HepG2 (cell line): ENCODE results near the gene MISP3. TPM values are rescaled to one million over a fixed set of nuclear protein-coding genes. Genes with fewer than 3 reads are reported as not detected.

Experiments
- ASH2L ChIP-seq: fragments of 300-600, 200-600 bp; sonication (generic); IDR thresholded peaks from 2 replicates; pipeline ENCODE4 v1.7.0; 2017; ENCODE audit warnings: low read depth, mild to moderate bottlenecking, moderate library complexity, mixed read lengths, low read length; ENCODE audit not compliant: insufficient read length
- DR1 ChIP-seq: sonication (generic); formaldehyde crosslinking; IDR thresholded peaks from 2 replicates; pipeline ENCODE4 v1.8.0; 2021; ENCODE audit warnings: mild to moderate bottlenecking, missing genetic modification reagents, inconsistent platforms
- HDAC1 ChIP-seq: sonication (generic); formaldehyde crosslinking; IDR thresholded peaks from 2 replicates; pipeline ENCODE4 v1.5.1; 2020; ENCODE audit warnings: mild to moderate bottlenecking, missing genetic modification reagents
- IRX3 ChIP-seq: sonication (generic); formaldehyde crosslinking; IDR thresholded peaks from 2 replicates; pipeline ENCODE4 v1.8.1; 2023; ENCODE audit warnings: mild to moderate bottlenecking, low read depth, missing genetic modification reagents, borderline replicate concordance
- MAZ ChIP-seq, 2 experiments: sonication (generic) in 1 of 2; formaldehyde crosslinking in 1 of 2; IDR thresholded peaks; 2 replicates each; pipeline versions ENCODE4 v1.5.0 to v1.6.1; 2012 to 2020; ENCODE audit warnings: low read depth in 2 of 2, mild to moderate bottlenecking in 2 of 2, borderline replicate concordance in 1 of 2, improper control_type of control experiment in 1 of 2, low read length in 1 of 2, missing genetic modification reagents in 1 of 2, moderate library complexity in 1 of 2
- ZNF432 ChIP-seq: sonication (generic); formaldehyde crosslinking; IDR thresholded peaks from 2 replicates; pipeline ENCODE4 v1.5.0; 2020; ENCODE audit warnings: missing genetic modification reagents, mild to moderate bottlenecking, borderline replicate concordance
- polyA plus RNA-seq, 8 experiments: library from polyadenylated mRNA; depleted of rRNA in 3 of 8; stranded (reverse) in 7 of 8; unstranded in 1 of 8; fragments of >200 nt; fragmentation: Illumina TruSeq in 4 of 8; extraction: Trizol in 4 of 8; gene quantifications; 2 replicates each; pipeline versions ENCODE4 v1.2.1 to v1.2.3, GENCODE V29; 2011 to 2016; ENCODE audit warnings: low read depth in 4 of 8, missing spikeins in 1 of 8, mixed read lengths in 1 of 8; ENCODE audit not compliant: insufficient read depth in 1 of 8
- total RNA-seq, 5 experiments: library from RNA; depleted of rRNA; stranded (reverse); fragments of >200 nt; fragmentation: Illumina TruSeq; extraction: Trizol; gene quantifications; 2 replicates each; pipeline ENCODE4 v1.2.3, GENCODE V29; 2016; ENCODE audit warnings: low read depth in 1 of 5
- TF ChIP-seq, protein P1 (sequence below): sonication (generic); formaldehyde crosslinking; IDR thresholded peaks from 2 replicates; pipeline ENCODE4 v1.4.0; 2020; ENCODE audit warnings: missing genetic modification reagents, borderline replicate concordance
- TF ChIP-seq, protein P2 (sequence below): sonication (generic); formaldehyde crosslinking; IDR thresholded peaks from 2 replicates; pipeline ENCODE4 v1.4.0; 2020; ENCODE audit warnings: missing genetic modification reagents

MISP3 gene
- total and polyA plus RNA-seq, 2 of the 13 experiments (the other 11 are each of a cell fraction or from before 2014, with no cell fraction given): 2.5 to 5.4 TPM

DNA sequence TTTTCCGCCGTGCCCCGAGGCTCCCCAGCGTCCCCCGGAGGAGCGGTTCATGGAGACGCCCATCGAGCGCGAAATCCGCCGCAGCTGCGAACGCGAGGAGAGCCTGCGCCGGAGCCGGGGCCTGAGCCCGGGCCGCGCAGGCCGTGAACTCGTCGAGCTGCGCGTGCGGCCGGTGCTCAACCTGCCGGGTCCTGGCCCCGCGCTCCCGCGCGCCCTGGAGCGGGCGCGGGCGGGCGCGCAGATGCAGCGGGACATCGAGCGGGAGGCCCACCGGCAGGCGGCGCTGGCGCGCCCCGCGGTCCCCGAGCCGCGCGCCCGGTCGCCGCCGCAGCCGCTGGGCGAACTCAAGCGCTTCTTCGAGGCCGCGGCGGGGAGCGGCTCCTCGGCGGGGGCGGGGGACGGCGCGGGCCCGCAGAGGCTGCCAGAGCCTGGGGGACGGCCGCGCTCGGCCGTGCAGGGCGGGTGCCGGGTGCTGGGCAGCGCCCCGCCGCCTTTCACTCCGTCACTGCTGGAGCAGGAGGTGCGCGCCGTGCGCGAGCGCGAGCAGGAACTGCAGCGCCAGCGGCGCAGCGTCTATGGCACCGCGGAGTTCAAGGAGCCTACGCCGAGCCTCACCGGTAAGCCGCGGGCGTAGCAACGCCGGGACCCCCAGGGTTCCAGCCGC is 807 bp downstream of the MISP3 start (continued):
- no peak for TF ChIP-seq ZNF432 (CRISPR knock-in tag)
- TF ChIP-seq DR1 (CRISPR knock-in tag): 0 out of 2 replicates have a peak, but pooled peaks have one; percentile 6
- TF ChIP-seq, protein P1, sequence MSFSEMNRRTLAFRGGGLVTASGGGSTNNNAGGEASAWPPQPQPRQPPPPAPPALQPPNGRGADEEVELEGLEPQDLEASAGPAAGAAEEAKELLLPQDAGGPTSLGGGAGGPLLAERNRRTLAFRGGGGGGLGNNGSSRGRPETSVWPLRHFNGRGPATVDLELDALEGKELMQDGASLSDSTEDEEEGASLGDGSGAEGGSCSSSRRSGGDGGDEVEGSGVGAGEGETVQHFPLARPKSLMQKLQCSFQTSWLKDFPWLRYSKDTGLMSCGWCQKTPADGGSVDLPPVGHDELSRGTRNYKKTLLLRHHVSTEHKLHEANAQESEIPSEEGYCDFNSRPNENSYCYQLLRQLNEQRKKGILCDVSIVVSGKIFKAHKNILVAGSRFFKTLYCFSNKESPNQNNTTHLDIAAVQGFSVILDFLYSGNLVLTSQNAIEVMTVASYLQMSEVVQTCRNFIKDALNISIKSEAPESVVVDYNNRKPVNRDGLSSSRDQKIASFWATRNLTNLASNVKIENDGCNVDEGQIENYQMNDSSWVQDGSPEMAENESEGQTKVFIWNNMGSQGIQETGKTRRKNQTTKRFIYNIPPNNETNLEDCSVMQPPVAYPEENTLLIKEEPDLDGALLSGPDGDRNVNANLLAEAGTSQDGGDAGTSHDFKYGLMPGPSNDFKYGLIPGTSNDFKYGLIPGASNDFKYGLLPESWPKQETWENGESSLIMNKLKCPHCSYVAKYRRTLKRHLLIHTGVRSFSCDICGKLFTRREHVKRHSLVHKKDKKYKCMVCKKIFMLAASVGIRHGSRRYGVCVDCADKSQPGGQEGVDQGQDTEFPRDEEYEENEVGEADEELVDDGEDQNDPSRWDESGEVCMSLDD (CRISPR knock-in tag): 0 out of 2 replicates have a peak, but pooled peaks have one; percentile 14
- 0 out of 2 replicates have a peak, but pooled peaks have one; percentile 22 for TF ChIP-seq HDAC1
- TF ChIP-seq MAZ (IDR thresholded peaks at IDR 0.05; ENCODE audit: borderline replicate concordance, low read depth, low read length): no peak; the same call in 1 of the 2 replicates
- TF ChIP-seq MAZ (CRISPR knock-in tag; IDR thresholded peaks at IDR 0.05; ENCODE audit: low read depth): no peak; the same call in 1 of the 2 replicates
- TF ChIP-seq ASH2L: peak; percentile 36
- 0 out of 2 replicates have a peak, but pooled peaks have one; percentile 42 for TF ChIP-seq IRX3 (CRISPR knock-in tag)
- TF ChIP-seq, protein P2, sequence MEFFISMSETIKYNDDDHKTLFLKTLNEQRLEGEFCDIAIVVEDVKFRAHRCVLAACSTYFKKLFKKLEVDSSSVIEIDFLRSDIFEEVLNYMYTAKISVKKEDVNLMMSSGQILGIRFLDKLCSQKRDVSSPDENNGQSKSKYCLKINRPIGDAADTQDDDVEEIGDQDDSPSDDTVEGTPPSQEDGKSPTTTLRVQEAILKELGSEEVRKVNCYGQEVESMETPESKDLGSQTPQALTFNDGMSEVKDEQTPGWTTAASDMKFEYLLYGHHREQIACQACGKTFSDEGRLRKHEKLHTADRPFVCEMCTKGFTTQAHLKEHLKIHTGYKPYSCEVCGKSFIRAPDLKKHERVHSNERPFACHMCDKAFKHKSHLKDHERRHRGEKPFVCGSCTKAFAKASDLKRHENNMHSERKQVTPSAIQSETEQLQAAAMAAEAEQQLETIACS (CRISPR knock-in tag): peak; percentile 84
- TF ChIP-seq, all 625 proteins: peak for 43
